CD4-positive, alpha-beta T cell treated with Interferon gamma for 1 hour (primary cell): ENCODE measurements around the gene ITPR2.
"Not testable (repeated sequence)": the region's sequence is repeated elsewhere in the genome, so short reads cannot be mapped to it uniquely, and the experiment has no call there.

Source experiments
- DNase-seq: peaks from one replicate; pipeline ENCODE4 v3.0.0-alpha.2; 2020

Gene ITPR2

GRCh38 chr12:26430596-26430995, 402.4 kb downstream of the ITPR2 start:
- DNase-seq = not testable (repeated sequence)

GRCh38 chr12:26429070-26429691, 403.8 kb downstream of the ITPR2 start:
- DNase-seq = no peak

GRCh38 chr12:26428420-26428819, 404.6 kb downstream of the ITPR2 start:
- DNase-seq = no peak

- no peak for DNase-seq
Measured at GRCh38 chr12:26426652-26427051, 406.3 kb downstream of the ITPR2 start.

- no peak for DNase-seq
Measured at GRCh38 chr12:26425587-26426260, 407.3 kb downstream of the ITPR2 start.

- DNase-seq = no peak
Measured at GRCh38 chr12:26422839-26423398, 410.1 kb downstream of the ITPR2 start.

GRCh38 chr12:26416550-26416949, 416.4 kb downstream of the ITPR2 start:
- no peak for DNase-seq

- no peak for DNase-seq
Measured at GRCh38 chr12:26410689-26411088, 422.3 kb downstream of the ITPR2 start.

- no peak for DNase-seq
Measured at GRCh38 chr12:26406813-26407212, 426.2 kb downstream of the ITPR2 start.

- DNase-seq = no peak
Measured at GRCh38 chr12:26406391-26406790, 426.6 kb downstream of the ITPR2 start.

GRCh38 chr12:26403601-26404000, 429.4 kb downstream of the ITPR2 start:
- DNase-seq = no peak

GRCh38 chr12:26402648-26403047, 430.3 kb downstream of the ITPR2 start:
- no peak for DNase-seq

GRCh38 chr12:26401874-26402273, 431.1 kb downstream of the ITPR2 start:
- no peak for DNase-seq

- no peak for DNase-seq
Measured at GRCh38 chr12:26400627-26401026, 432.4 kb downstream of the ITPR2 start.

- no peak for DNase-seq
Measured at GRCh38 chr12:26399381-26399780, 433.6 kb downstream of the ITPR2 start.

- no peak for DNase-seq
Measured at GRCh38 chr12:26396402-26396801, 436.6 kb downstream of the ITPR2 start.

GRCh38 chr12:26389343-26389742, 443.7 kb downstream of the ITPR2 start:
- no peak for DNase-seq

GRCh38 chr12:26384536-26384935, 448.5 kb downstream of the ITPR2 start:
- no peak for DNase-seq

- DNase-seq = no peak
Measured at GRCh38 chr12:26383041-26383440, 450.0 kb downstream of the ITPR2 start.

GRCh38 chr12:26380897-26381296, 452.1 kb downstream of the ITPR2 start:
- no peak for DNase-seq

- DNase-seq = no peak
Measured at GRCh38 chr12:26379777-26380467, 453.1 kb downstream of the ITPR2 start.

GRCh38 chr12:26378711-26379110, 454.3 kb downstream of the ITPR2 start:
- no peak for DNase-seq

- DNase-seq = no peak
Measured at GRCh38 chr12:26374934-26375680, 457.9 kb downstream of the ITPR2 start.
